Measurements from ENCODE around the gene TGFBR3L. TPM values are rescaled to one million over a fixed set of nuclear protein-coding genes. Genes with fewer than 3 reads are reported as not detected.

TGFBR3L gene
- total RNA-seq, 1 donor from 2014 or later: not detected

- DNase-seq (ENCODE audit: low spot score): no peak
- intact Hi-C loops (cut with DNase I): no loop called here
These were observed 13.7 kb upstream of the TGFBR3L start for GRCh38 chr19:7900931-7901330.

GRCh38 chr19:7901337-7901736 is 13.3 kb upstream of the TGFBR3L start:
- intact Hi-C loops (cut with DNase I): no loop called here
- ATAC-seq (no peak), DNase-seq (ENCODE audit: low spot score) (no peak)

More at GRCh38 chr19:7900931-7901330, 13.7 kb upstream of the TGFBR3L start:
- no peak for ATAC-seq

GRCh38 chr19:7902796-7903243 is 11.8 kb upstream of the TGFBR3L start:
- no peak for DNase-seq (ENCODE audit: low spot score)
- peak; percentile 1 for ATAC-seq
- intact Hi-C loops (cut with DNase I): no loop called here

GRCh38 chr19:7903244-7904073 is 11.2 kb upstream of the TGFBR3L start, which contains the start of gene MAP2K7:
Gene MAP2K7 (plus strand): TSS chr19:7903877. CDS start chr19:7903945, 68 bp downstream.
- intact Hi-C loops (cut with DNase I): no loop called here
- DNase-seq (ENCODE audit: low spot score) (peak; percentile 100), ATAC-seq (peak; percentile 93)

GRCh38 chr19:7904074-7905020 is 10.3 kb upstream of the TGFBR3L start:
- intact Hi-C loops (cut with DNase I): no loop called here
- ATAC-seq (peak; percentile 10), DNase-seq (ENCODE audit: low spot score) (peak; percentile 84)

GRCh38 chr19:7905268-7905667 is 9.4 kb upstream of the TGFBR3L start:
- intact Hi-C loops (cut with DNase I): no loop called here
- ATAC-seq: no peak
- DNase-seq (ENCODE audit: low spot score): peak; percentile 64

- no peak for ATAC-seq
- intact Hi-C loops (cut with DNase I): no loop called here
These were observed 8.8 kb upstream of the TGFBR3L start for GRCh38 chr19:7905859-7906258.

GRCh38 chr19:7907122-7907521 is 7.5 kb upstream of the TGFBR3L start:
- intact Hi-C loops (cut with DNase I): no loop called here
- no peak for ATAC-seq
- no peak for DNase-seq (ENCODE audit: low spot score)

More at GRCh38 chr19:7905859-7906258, 8.8 kb upstream of the TGFBR3L start:
- no peak for DNase-seq (ENCODE audit: low spot score)

GRCh38 chr19:7907544-7907943 is 7.1 kb upstream of the TGFBR3L start:
- DNase-seq (ENCODE audit: low spot score): no peak
- intact Hi-C loops (cut with DNase I): no loop called here
- ATAC-seq: no peak

- ATAC-seq (no peak), DNase-seq (ENCODE audit: low spot score) (no peak)
- intact Hi-C loops (cut with DNase I): no loop called here
These were observed 6.4 kb upstream of the TGFBR3L start for GRCh38 chr19:7908078-7908699.

GRCh38 chr19:7908742-7909461 is 5.7 kb upstream of the TGFBR3L start:
- ATAC-seq (no peak), DNase-seq (ENCODE audit: low spot score) (no peak)
- intact Hi-C loops (cut with DNase I): no loop called here

GRCh38 chr19:7909471-7910067 is 5.1 kb upstream of the TGFBR3L start:
- DNase-seq (ENCODE audit: low spot score) (no peak), ATAC-seq (no peak)
- intact Hi-C loops (cut with DNase I): loop anchor here (5.0 kb wide), 1 partner anchor 1198 kb away; the partner anchor contains the start of gene OR7G2

GRCh38 chr19:7910321-7911161 is 4.1 kb upstream of the TGFBR3L start:
- peak; percentile 57 for DNase-seq (ENCODE audit: low spot score)

GRCh38 chr19:7911508-7912143 is 3.0 kb upstream of the TGFBR3L start:
- intact Hi-C loops (cut with DNase I): loop anchor here (5.0 kb wide), 1 partner anchor 1196 kb away; the partner anchor contains the start of gene OR7G2
- ATAC-seq: no peak
- no peak for DNase-seq (ENCODE audit: low spot score)

More at GRCh38 chr19:7910321-7911161, 4.1 kb upstream of the TGFBR3L start:
- intact Hi-C loops (cut with DNase I): loop anchor here (5.0 kb wide), 1 partner anchor 1197 kb away; the partner anchor contains the start of gene OR7G2
- ATAC-seq: no peak

- intact Hi-C loops (cut with DNase I): loop anchor here (5.0 kb wide), 1 partner anchor 1195 kb away; the partner anchor contains the start of gene OR7G2
- DNase-seq (ENCODE audit: low spot score) (peak; percentile 58), ATAC-seq (no peak)
These were observed 2.4 kb upstream of the TGFBR3L start for GRCh38 chr19:7912144-7912696.

Data from sciatic nerve (tissue), 2 donors.